ENCODE measurements around the gene GJC1. TPM values are rescaled to one million over a fixed set of nuclear protein-coding genes. Genes with fewer than 3 reads are reported as not detected.

Gene GJC1
- total RNA-seq, 3 donors from 2014 or later = 2.3 to 4.6 (median 4.3) TPM

DNA sequence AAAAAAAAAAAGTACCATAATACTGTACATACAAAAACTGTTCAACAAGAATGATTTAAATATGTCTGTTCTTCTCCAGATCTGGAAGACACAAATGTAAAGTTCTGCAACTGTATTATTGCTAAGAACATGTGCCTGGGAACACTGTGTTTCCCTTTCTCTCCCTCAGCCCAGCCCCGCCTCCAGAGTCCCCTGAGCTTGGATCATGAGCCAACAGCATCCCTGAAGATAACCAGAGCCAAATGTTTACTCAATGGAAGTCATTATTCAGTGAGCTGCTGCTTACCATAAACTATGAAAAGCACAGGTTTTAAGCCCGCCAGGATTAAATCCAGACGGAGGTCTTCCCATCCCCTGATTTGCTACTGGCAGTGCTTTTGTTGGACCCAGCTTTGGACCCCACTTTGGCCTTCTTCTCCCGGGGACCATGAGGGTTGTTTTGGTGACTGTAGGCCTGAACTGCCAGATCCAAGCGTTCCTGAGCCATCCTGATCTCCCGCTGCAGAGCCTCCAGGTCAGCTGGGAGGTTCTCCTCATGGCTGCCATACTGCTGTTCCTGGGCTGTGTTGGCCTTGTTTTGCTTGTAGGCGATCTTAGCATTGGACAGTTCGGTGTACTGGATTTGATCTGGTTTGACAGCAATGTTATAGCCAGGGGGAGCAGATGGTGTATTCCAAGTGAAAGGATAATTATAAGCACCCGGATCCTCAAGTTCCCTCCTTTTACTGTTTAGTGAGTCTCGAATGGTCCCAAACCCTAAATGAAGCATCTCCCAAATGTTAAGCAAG lies 25.6 kb downstream of the GJC1 start:
- Histone ChIP-seq H3K27ac (no peak overlapping the region), H3K9me3 (no peaks in the 10 kb centered on the region), H3K4me1 (no peaks in the 10 kb centered on the region), H3K4me3 (no peak overlapping the region), H3K27me3 (no peaks in the 10 kb centered on the region), H3K36me3 (no peaks in the 10 kb centered on the region)
- intact Hi-C loops (cut with DNase I; ENCODE audit: low total_unique reads) = no loop called here
- no peak for TF ChIP-seq POLR2AphosphoS5 (IDR thresholded peaks at IDR 0.05)
- TF ChIP-seq, protein P1, sequence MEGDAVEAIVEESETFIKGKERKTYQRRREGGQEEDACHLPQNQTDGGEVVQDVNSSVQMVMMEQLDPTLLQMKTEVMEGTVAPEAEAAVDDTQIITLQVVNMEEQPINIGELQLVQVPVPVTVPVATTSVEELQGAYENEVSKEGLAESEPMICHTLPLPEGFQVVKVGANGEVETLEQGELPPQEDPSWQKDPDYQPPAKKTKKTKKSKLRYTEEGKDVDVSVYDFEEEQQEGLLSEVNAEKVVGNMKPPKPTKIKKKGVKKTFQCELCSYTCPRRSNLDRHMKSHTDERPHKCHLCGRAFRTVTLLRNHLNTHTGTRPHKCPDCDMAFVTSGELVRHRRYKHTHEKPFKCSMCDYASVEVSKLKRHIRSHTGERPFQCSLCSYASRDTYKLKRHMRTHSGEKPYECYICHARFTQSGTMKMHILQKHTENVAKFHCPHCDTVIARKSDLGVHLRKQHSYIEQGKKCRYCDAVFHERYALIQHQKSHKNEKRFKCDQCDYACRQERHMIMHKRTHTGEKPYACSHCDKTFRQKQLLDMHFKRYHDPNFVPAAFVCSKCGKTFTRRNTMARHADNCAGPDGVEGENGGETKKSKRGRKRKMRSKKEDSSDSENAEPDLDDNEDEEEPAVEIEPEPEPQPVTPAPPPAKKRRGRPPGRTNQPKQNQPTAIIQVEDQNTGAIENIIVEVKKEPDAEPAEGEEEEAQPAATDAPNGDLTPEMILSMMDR (IDR thresholded peaks at IDR 0.05) = no peak
- TF ChIP-seq POLR2A (IDR thresholded peaks at IDR 0.05) = no peak
- DNase-seq (ENCODE audit: low spot score in 2 of 2) = no peak

GRCh38 chr17:44801880-44802279 lies 28.2 kb downstream of the GJC1 start:
- H3K4me3 ChIP-seq = no peak overlapping the region
- H3K27ac ChIP-seq = no peak overlapping the region
- H3K4me1 ChIP-seq = no peaks in the 10 kb centered on the region
- no peaks in the 10 kb centered on the region for H3K27me3 ChIP-seq
- intact Hi-C loops (cut with DNase I; ENCODE audit: low total_unique reads) = no loop called here
- H3K36me3 ChIP-seq = no peaks in the 10 kb centered on the region
- no peaks in the 10 kb centered on the region for H3K9me3 ChIP-seq
- no peak for TF ChIP-seq POLR2A (IDR thresholded peaks at IDR 0.05)
- TF ChIP-seq, protein P1 (IDR thresholded peaks at IDR 0.05) = no peak
- no peak for DNase-seq (ENCODE audit: low spot score in 2 of 2)

GRCh38 chr17:44798356-44798755 lies 31.7 kb downstream of the GJC1 start:
- intact Hi-C loops (cut with DNase I; ENCODE audit: low total_unique reads) = no loop called here

GRCh38 chr17:44797802-44798201 lies 32.3 kb downstream of the GJC1 start:
- TF ChIP-seq, protein P1 (IDR thresholded peaks at IDR 0.05) = no peak
- no peak for TF ChIP-seq POLR2A (IDR thresholded peaks at IDR 0.05)
- no peak for TF ChIP-seq POLR2AphosphoS5 (IDR thresholded peaks at IDR 0.05)
- intact Hi-C loops (cut with DNase I; ENCODE audit: low total_unique reads) = no loop called here
- no peak for DNase-seq (ENCODE audit: low spot score in 2 of 2)
- no peak overlapping the region for H3K27ac ChIP-seq
- H3K27me3 ChIP-seq = no peaks in the 10 kb centered on the region
- H3K4me3 ChIP-seq = no peak overlapping the region
- H3K36me3 ChIP-seq = no peaks in the 10 kb centered on the region
- no peaks in the 10 kb centered on the region for H3K4me1 ChIP-seq
- H3K9me3 ChIP-seq = no peaks in the 10 kb centered on the region

More at GRCh38 chr17:44798356-44798755, 31.7 kb downstream of the GJC1 start:
- TF ChIP-seq POLR2A (IDR thresholded peaks at IDR 0.05) (no peak), POLR2AphosphoS5 (IDR thresholded peaks at IDR 0.05) (no peak)
- TF ChIP-seq, protein P1 (IDR thresholded peaks at IDR 0.05) = no peak
- Histone ChIP-seq H3K36me3 (no peaks in the 10 kb centered on the region), H3K27me3 (no peaks in the 10 kb centered on the region), H3K27ac (no peak overlapping the region), H3K4me1 (no peaks in the 10 kb centered on the region), H3K9me3 (no peaks in the 10 kb centered on the region), H3K4me3 (no peak overlapping the region)
- no peak for DNase-seq (ENCODE audit: low spot score in 2 of 2)

DNA sequence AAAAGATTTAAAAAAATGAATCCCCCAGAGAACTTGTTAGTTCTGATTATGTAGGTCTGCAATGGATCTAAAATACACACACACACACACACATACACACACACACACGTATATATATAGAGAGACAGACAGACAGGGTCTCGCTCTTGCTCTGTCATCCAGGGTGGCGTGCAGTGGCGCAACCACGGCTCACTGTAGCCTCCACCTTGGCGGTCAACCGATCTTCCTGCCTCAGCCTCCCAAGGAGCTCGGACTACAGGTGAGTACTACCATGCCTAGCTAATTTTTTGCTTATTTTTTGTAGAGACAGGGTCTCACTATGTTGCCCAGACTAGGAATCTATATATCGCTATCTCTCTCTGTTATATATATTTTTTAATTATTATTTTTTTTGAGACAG lies 33.4 kb downstream of the GJC1 start:
- peak overlapping the region in 1 of 3 donors; percentile 10 for H3K4me3 ChIP-seq
- H3K27ac ChIP-seq = no peak overlapping the region
- TF ChIP-seq POLR2AphosphoS5 (IDR thresholded peaks at IDR 0.05) = no peak
- TF ChIP-seq, protein P1 (IDR thresholded peaks at IDR 0.05) = no peak
- TF ChIP-seq POLR2A (IDR thresholded peaks at IDR 0.05) = no peak

More for the DNA sequence above, 33.4 kb downstream of the GJC1 start:
- no peaks in the 10 kb centered on the region for H3K4me1 ChIP-seq
- no peaks in the 10 kb centered on the region for H3K9me3 ChIP-seq
- H3K27me3 ChIP-seq = no peaks in the 10 kb centered on the region
- no peak for DNase-seq (ENCODE audit: low spot score in 2 of 2)
- no peaks in the 10 kb centered on the region for H3K36me3 ChIP-seq
- intact Hi-C loops (cut with DNase I; ENCODE audit: low total_unique reads) = no loop called here

Data from breast epithelium (tissue), 4 donors.